ENCODE data around the gene ESYT2. TPM values are rescaled to one million over a fixed set of nuclear protein-coding genes. Genes with fewer than 3 reads are reported as not detected.

ESYT2 gene
- total and polyA plus RNA-seq, 9 of the 15 experiments (the other 6 are each of a cell fraction or from before 2014, with no cell fraction given) = 5.8 to 86.9 (median 64.7) TPM

DNA sequence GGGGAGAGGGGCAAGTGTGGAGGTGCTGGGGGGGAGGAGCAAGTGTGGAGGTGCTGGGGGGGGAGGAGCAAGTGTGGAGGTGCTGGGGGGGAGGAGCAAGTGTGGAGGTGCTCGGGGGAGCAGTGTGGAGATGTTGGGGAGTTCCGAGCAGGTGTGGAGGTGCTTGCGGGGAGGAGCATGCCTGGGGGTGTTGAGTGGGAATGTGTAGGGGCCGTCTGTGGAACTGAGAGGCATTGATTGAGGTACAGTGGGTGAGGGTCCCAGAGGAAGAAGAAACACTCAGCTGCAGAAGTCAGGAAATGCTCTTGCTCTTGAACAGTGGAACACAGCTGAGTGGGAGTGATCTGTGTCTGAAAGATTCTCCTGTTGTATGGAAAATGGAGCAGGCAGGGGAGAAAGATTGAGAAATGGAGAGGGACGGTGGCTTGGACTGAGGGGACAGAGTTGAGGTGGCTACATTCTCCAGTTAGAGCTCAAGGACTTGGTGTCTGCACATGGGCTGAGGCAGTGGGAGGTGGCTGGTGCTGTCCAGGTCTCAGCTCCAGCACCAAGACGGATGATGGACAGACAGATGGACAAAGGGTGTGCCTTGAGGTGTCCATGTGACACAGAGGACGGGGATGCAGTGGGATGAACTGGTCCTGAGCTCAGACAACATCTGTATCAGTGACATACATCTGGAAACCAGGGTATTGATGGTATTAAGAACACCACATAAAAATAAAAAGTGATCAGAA is 99.5 kb downstream of the ESYT2 start:
- H3K4me3 ChIP-seq = no peak overlapping the region
- H3K9me1 ChIP-seq (ENCODE audit: control insufficient read depth, insufficient read depth, low read length) = no peaks in the 10 kb centered on the region
- H3K36me3 ChIP-seq (ENCODE audit: control insufficient read depth, insufficient read depth, low read length) = peaks cover 44% of the 10 kb centered on the region
- in situ Hi-C loops (cut with MboI) = no loop called here
- H3K79me2 ChIP-seq (ENCODE audit: control insufficient read depth, insufficient read depth, low read length) = no peaks in the 10 kb centered on the region
- POLR2A ChIA-PET = interaction anchor here (0.6 to 2.8 kb wide), 5 partner anchors 10 to 285 kb away, joined by 4 to 14 read pairs (median 6); no protein-coding TSS in a partner anchor
- BruUV-seq (replicated peaks) = no TSS peak
- intact Hi-C loops (cut with micrococcal nuclease) = no loop called here
- H2AFZ ChIP-seq (ENCODE audit: low read depth, low read length) = no peak overlapping the region
- ATAC-seq (no peak; the same call in 2 of the 3 replicates), DNase-seq (ENCODE audit: extremely low read depth in 1 of 4, low spot score in 3 of 4) (no peak), FAIRE-seq (no peak)
- H3K4me1 ChIP-seq (replicated peaks in 1 of 2; ENCODE audit: control insufficient read depth in 2 of 2, insufficient read depth in 2 of 2, low read length in 2 of 2) = peaks cover 5 to 10% of the 10 kb centered on the region in 2 experiments; a peak in 4 of 5 replicates
- H3K4me2 ChIP-seq (ENCODE audit: insufficient read depth, low read length) = no peak overlapping the region
- no peak overlapping the region for H3K27ac ChIP-seq (ENCODE audit: extremely low read depth, low read depth, low read length)
- CTCF ChIA-PET (ENCODE audit: low intra/inter-chr PET ratio) = no interaction called here
- no peak overlapping the region for H3K9ac ChIP-seq (ENCODE audit: insufficient read depth in 1 of 2, low read depth in 2 of 2, low read length in 2 of 2)
- H3K27me3 ChIP-seq (ENCODE audit: control insufficient read depth in 2 of 2, insufficient read depth in 2 of 2, low read length in 2 of 2) = no peaks in the 10 kb centered on the region
- H3K9me3 ChIP-seq (replicated peaks; ENCODE audit: control insufficient read depth, insufficient read depth, low read depth, low read length) = no peaks in the 10 kb centered on the region
- no peaks in the 10 kb centered on the region for H4K20me1 ChIP-seq (replicated peaks; ENCODE audit: control insufficient read depth, insufficient read depth, low read length)
- WGBS (ENCODE audit: insufficient coverage, low coverage, missing lambda C conversion rate) = 74% methylated on average over 4 of the region's 7 CpGs
- TF ChIP-seq NEUROD1 (IDR thresholded peaks at IDR 0.05; ENCODE audit: borderline replicate concordance, low read depth, low read length, partially characterized antibody) (no peak), ZNF274 (IDR thresholded peaks at IDR 0.05; ENCODE audit: borderline replicate concordance, low read depth, low read length) (no peak), EHMT2 (IDR thresholded peaks at IDR 0.05) (0 out of 2 replicates have a peak, but pooled peaks have one; percentile 25), GATAD2B (IDR thresholded peaks at IDR 0.05; ENCODE audit: borderline replicate concordance) (no peak), SMARCA5 (IDR thresholded peaks at IDR 0.05) (no peak), ZNF830 (CRISPR knock-in tag; IDR thresholded peaks at IDR 0.05) (no peak), POLR2G (IDR thresholded peaks at IDR 0.05; ENCODE audit: low read depth, low read length) (peak; percentile 12; the same call in 1 of the 2 replicates), FOXA3 (CRISPR knock-in tag; conservative IDR thresholded peaks at IDR 0.05 in 1 of 2, IDR thresholded peaks at IDR 0.05 in 1 of 2) (no peak), ZNF717 (CRISPR knock-in tag; IDR thresholded peaks at IDR 0.05) (no peak), TBL1XR1 (IDR thresholded peaks at IDR 0.05; ENCODE audit: low read length in 2 of 2) (no peak), IRF2 (CRISPR knock-in tag; IDR thresholded peaks at IDR 0.05) (no peak), ZNF707 (CRISPR knock-in tag; conservative IDR thresholded peaks at IDR 0.05) (no peak), CBFA2T3 (IDR thresholded peaks at IDR 0.05) (no peak)
- TF ChIP-seq, protein P1, sequence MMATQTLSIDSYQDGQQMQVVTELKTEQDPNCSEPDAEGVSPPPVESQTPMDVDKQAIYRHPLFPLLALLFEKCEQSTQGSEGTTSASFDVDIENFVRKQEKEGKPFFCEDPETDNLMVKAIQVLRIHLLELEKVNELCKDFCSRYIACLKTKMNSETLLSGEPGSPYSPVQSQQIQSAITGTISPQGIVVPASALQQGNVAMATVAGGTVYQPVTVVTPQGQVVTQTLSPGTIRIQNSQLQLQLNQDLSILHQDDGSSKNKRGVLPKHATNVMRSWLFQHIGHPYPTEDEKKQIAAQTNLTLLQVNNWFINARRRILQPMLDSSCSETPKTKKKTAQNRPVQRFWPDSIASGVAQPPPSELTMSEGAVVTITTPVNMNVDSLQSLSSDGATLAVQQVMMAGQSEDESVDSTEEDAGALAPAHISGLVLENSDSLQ (IDR thresholded peaks at IDR 0.05) = peak; percentile 72
- TF ChIP-seq, protein P2, sequence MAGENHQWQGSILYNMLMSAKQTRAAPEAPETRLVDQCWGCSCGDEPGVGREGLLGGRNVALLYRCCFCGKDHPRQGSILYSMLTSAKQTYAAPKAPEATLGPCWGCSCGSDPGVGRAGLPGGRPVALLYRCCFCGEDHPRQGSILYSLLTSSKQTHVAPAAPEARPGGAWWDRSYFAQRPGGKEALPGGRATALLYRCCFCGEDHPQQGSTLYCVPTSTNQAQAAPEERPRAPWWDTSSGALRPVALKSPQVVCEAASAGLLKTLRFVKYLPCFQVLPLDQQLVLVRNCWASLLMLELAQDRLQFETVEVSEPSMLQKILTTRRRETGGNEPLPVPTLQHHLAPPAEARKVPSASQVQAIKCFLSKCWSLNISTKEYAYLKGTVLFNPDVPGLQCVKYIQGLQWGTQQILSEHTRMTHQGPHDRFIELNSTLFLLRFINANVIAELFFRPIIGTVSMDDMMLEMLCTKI (IDR thresholded peaks at IDR 0.05; ENCODE audit: partially characterized antibody) = no peak
- TF ChIP-seq, protein P3, sequence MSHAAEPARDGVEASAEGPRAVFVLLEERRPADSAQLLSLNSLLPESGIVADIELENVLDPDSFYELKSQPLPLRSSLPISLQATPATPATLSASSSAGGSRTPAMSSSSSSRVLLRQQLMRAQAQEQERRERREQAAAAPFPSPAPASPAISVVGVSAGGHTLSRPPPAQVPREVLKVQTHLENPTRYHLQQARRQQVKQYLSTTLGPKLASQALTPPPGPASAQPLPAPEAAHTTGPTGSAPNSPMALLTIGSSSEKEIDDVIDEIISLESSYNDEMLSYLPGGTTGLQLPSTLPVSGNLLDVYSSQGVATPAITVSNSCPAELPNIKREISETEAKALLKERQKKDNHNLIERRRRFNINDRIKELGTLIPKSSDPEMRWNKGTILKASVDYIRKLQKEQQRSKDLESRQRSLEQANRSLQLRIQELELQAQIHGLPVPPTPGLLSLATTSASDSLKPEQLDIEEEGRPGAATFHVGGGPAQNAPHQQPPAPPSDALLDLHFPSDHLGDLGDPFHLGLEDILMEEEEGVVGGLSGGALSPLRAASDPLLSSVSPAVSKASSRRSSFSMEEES (CRISPR knock-in tag; IDR thresholded peaks at IDR 0.05) = no peak
- TF ChIP-seq, protein P4, sequence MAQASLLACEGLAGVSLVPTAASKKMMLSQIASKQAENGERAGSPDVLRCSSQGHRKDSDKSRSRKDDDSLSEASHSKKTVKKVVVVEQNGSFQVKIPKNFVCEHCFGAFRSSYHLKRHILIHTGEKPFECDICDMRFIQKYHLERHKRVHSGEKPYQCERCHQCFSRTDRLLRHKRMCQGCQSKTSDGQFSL (CRISPR knock-in tag; IDR thresholded peaks at IDR 0.05) = peak; percentile 44; the same call in 1 of the 2 replicates
- TF ChIP-seq, protein P4 (tag; IDR thresholded peaks at IDR 0.05) = no peak

All from K562 (cell line).